HG02798 (cell line): Measurements from ENCODE around the gene TMA7.

Source experiments
- ATAC-seq: cut with Tn5 transposase; IDR thresholded peaks from one replicate; pipeline ENCODE4 v1.9.1; 2021; ENCODE audit warnings: mild to moderate bottlenecking; ENCODE audit not compliant: unreplicated experiment, poor library complexity

The TMA7 gene

DNA sequence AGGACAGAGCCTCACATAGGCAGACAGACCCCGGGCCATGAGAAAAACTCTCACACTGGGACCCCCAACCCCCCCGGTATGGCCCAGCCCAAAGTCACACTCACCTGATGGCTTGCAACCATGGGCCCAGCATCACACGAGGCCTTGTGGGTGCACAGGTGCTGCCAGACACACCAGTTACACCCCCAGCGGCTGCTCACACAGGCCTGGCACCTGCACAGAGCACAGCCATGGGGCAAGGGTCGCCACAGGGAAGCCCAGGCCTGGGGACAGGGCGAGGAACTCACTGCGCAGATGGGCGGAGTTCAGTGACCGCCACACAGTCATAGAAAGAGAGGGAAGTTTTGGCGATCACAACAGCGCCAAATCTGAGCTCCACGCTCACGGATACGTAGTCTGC is 19.5 kb upstream of the TMA7 start:
- ATAC-seq, result no peak

DNA sequence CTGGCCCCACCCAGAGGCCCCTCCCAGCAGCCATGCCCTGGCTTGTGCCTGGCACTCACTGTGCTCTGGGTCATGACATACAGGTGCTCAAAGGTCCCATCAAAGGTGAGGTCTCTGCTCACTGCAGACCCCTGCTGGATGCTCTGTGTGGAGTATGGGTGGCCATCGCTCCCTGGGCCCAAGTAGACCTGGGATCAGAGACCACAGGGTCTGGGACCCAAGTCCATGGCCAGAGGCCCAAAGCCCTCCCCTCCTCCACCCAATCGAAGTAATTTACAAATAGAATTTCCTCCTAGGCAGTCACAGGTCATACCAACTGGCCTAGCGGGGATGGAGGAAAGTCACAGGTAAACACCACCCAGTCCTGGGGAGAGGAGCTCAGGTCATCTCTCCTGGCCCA is 17.8 kb upstream of the TMA7 start:
- ATAC-seq, result no peak

DNA sequence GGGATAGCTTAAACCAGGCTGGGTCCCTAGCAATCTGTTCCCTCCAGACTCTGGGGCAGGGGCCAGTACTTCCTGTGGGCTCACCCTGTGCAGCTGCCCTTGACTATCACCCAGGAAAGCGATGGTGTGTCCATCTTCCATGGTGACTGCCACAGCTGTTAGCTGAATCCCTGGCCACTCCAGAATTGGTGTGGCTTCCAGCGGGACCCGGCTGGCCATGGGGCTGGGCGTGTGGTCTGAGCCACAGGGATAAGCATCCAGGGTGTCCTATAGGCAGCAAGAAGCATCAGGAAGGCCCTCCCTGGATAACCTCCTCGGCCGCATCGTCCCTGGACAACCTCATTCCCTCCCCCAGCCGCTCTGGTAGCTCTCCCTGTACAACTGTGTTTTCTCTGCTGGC is 17.4 kb upstream of the TMA7 start:
- no peak for ATAC-seq

DNA sequence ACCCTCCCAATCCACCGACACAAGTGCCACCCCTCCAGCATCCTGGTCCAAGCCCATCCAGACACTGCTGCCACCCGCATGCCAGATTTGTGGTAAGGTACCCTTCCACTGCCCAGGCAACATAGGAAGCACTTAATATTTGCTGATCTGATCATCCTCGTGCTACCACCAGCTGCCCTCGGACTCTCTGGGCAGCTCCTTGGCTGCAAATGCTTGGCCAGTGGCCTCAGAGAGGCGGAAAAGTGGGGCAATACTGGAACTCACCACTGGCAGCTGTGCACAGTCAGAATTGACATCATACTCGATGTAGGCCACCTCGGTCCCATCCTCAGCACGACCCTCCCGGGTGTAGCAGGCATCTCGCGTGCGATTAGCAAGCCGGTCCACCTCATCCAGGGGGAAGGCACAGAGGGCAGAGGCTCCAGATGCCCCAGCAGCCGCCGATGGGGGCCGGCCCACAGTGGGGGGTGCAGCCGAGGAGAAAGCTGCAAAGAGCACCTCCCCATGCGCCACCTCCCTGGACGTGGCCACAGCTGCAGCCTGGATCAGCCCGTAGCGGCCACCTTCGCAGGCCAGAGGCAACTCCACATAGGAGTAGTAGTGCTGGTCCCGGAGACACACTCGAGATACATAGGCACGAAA is 16.7 kb upstream of the TMA7 start:
- ATAC-seq, result no peak

DNA sequence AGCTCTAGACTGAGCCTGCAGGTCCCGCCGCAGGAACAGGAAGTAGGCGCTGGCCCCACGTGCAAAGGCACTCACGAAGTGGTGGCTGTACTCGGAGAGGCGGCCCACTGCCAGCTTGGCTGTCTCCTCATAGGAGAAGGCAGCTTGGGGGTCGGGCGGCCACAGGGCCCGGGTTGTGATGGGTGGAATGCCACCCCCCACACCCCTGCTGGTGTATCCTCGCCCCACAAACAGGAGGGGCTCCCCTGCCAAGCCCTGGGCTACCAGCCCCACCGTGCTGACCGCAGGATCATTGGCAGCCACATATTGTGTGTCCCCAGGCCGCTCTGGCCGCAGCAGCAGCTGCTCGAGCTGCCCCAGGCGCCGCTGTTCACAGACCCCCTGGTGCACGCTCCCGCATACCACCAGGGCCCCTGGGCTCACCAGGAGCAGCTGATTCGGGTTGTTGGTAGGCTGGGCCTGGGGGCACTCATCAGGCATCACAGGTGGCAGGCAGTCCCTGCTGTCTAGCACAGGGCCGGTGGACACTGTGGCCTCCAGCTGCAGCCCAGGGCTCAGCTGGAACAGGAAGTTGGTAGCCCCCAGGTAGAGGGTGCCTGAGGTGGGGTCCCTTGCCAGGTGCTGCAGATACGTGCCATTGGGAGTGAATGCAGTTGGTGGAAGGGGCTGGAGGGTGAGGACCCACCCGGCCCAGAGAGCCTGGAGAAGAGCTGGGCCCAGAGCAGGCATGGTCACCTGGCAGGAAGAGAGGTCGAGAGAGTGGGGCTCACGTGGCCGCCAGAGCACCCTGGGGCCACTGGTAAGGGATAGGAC is 16.0 kb upstream of the TMA7 start:
- ATAC-seq, result no peak

DNA sequence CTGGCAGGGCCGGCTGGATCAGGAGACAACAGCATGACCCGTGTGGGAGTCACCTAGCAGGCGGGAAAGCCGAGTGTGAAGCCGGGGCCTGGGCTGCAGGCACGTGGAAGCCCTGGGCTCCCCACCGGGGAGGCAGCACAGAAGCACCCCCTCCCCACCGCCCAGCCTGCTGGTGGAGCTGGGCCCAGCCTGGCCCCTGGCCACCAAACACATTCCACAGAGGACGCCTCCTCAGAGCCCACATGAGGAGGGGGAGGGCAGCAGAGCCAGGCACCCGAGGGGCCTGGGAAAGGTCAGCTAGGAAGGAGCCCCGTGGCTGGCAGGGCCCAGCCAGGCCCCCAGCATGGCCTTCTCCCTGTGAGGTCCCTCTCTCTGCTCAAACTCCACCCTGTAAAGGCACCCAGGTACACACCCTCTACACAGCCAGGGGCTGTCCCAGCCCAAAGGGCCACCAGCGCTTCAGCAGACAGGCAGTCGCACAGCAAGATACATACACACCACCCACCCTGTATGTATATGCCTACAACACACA is 14.7 kb upstream of the TMA7 start:
- ATAC-seq, result no peak

DNA sequence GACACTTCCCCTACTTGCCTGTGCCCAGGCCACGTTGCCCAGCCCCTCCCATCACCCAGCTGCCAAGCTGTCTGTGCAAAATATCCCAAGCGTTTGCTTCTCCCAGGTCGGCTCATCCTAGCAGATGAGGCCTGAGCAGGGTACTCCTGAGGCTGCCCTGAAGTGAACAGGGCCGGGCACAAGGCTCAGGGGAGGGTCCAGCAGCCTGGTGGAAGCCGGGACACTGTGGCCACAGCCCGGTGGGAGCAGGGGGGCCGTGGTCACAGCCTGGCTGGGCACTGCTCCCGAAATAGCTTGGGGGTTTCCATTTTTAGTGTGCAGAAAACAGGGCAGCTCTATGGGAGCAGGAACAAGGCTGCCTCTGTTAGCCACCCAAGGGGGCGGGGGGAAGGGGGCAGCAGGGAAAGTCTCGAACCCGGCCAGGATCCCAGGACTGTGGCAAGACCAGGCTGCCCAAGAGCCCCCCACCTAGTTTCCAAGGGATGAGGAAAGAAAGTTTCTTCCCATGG is 13.6 kb upstream of the TMA7 start:
- no peak for ATAC-seq

DNA sequence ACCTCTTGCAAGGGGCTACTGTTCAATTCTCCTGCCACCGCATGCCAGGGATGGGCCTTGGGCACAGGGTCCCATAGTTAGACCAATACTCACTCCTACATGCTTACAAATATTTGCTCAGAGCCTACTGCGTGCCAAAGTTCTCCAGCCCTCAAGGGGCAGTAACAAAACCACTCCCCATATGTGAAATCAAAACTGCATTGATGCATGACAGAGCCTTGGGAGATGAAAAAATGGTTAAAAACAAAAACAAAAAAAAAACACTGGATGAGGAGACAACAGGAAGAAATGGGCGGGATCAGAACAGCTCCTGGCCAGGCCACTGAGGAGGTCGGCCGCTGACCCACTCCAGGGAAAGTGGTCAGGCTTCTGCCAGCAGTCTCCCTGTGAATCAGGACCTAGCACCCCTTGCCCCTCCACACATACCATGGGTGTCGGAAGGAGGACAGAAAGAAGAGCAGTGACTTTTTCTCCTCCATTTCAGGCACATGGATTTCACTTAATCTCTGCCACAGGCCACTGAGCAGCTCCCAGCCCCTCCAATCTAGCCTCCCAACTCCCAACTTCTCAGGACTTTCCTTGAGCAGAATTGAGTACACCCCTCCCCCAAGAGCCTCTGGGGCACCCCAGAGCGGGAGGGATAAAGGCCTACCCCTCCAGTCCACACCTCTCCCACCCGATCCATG is 13.0 kb upstream of the TMA7 start:
- ATAC-seq, result no peak

DNA sequence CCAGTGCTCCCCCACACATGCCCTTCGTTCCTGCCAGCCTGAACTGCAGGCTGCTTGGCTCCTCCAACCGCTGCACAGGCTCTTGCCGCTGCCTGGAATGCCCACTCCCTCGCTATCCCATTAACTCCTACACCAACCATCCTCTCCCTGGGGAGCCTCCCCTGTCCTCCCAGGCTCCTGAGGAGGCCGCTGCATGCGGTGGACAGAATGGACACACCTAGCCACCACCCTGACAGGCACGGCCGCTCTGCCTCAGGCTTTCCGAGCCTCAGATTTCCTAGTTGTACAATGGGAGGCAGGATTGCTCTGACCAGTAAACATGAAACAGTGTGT is 12.5 kb upstream of the TMA7 start:
- no peak for ATAC-seq

DNA sequence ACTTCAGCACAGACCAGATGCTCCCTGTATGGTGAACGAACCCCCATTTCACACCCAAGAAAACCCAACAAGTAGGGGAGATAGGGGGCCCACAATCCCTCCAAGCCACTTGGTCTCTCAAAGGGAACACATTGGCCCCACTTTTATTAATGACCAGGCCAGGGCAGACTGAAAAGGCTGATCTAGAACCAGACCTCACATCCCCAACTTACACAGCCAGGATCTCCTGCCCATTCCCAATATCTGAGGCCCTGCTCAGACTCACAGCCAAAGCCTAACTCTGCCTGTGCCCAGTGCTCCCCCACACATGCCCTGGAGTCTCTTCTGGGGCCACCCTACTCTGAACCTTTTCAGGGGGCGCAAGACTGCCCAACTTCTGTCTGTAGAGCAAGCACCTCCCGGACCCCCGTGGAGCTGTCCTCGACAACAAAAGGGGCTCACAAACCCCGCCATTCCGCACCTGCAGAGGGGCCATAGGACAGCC is 11.9 kb upstream of the TMA7 start:
- no peak for ATAC-seq

DNA sequence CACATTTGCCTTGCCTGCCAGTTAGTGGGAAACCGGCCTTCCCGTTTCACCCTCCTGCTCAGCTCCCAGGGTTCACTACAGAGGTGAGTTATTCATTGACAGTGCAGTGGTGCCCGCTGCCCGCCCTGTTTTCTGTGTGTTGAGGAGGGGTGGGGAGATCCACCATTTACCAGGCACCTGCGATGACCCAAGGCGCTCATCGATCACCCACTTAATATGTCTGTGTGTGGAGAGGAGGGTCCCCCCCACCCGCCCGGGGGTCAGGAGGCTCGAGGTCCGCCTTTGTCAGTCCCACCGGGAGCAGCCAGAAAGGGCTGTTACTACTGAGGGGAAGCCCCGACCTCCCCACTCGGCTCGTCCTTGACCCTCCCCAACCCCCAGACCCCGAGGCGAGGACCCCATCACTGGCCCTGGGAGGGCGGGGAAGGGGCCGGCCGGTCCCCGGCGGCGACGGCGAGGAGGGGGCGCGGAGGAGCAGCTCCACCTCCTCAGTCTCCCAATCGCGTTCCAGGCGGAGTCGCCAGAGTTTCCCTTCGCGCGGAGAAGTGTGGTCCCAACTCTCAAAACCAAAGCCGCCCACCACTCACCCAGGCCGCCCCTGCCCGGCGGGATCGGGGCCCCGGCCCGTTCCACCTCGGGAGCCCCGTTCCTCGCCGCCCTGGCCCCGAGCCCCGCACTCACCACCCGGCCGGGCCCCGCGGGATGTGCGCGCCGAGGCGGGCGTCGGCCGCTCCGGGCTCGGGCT is 11.3 kb upstream of the TMA7 start:
- ATAC-seq, result peak; percentile 26

DNA sequence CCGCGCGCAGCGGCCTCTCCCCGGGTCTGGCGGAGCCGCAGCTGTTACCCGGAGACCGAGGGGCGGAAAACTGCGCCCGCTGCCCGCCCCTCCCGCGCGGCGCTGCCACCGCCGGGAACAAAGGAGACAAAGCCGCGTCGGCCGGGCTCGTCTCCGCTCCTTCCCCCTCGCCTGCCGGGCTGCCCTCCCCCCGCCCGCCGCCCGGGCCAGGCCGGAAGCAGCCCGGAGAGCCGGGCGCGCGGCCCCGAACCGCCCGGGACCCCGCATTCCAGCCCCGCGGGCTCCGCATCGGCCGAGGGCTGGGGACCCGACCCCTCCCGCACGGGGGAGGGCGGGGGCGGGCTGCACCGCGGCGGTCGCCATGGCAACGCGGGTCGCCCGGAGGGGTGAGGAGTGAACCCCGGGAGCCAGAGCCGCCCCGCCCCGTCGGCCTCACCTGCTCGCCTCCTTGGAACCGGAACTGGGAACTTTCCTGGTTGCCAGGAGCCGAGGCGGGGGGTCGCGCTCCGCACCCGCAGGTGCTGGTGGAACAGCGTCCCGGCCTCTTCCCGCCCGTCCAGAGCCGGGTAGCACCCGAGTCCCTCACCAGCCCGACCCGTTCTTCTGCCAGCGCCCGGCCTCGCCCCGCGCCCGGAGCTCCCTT is 10.6 kb upstream of the TMA7 start:
- ATAC-seq, result peak; percentile 48

DNA sequence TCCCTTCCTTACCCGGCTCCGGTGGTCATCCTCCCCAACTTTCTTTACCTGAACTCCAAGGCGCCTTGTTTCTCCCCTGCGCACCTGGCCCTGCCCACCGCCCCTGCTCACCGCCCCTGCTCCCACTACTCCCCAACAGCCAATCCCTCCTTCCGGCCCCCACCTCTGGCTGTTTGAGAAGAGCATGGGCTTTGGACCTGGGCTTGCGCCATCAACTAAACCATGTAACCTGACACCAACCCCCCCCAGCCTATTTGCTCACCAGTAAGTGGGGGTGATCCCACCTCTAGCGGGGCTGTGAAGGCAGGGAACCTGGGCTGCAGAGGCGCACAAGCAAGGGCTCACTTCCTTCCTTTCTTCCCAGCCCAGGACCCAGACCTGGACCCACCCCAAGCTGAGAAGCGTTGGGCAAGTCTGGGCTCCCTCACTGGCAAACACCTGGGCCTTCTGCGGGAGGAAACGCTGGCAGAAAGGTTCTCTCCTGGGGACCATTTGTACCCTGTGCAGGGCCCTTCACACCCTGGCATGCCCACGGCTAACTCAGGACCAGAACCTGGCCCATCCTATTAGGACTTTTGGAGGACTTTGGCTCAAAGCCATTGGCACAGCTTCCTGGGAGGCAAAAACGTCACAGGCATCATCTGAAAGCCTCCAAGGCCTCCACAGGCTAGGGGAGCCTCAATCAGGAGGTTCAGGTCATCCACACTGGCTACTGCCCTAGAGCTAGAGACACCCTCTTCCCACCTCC is 9.9 kb upstream of the TMA7 start, which contains the start of gene PLXNB1:
Gene PLXNB1, minus strand, starts transcription at position 127 of the 748 bp plus-strand sequence. CDS start 5,475 bp downstream, outside the sequence.
- ATAC-seq, result no peak

DNA sequence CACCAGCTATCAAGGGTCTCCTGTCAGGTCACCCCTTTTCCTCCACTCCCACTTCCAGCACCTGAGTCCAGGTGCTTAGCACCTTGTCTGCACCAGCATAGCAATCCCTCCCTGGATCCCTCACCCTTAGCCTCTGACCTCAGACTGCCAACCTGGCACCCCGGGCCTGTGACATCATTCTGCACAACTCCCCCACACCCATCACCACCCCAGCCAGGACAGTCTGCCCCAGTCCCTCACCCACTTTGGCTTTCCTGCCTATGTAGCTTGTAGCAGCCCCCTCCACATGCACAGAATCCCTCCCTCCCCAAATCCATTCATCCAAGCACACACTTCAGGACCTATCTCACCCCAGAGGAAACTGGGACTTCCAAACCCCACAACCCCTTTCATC is 9.4 kb upstream of the TMA7 start:
- ATAC-seq, result no peak

DNA sequence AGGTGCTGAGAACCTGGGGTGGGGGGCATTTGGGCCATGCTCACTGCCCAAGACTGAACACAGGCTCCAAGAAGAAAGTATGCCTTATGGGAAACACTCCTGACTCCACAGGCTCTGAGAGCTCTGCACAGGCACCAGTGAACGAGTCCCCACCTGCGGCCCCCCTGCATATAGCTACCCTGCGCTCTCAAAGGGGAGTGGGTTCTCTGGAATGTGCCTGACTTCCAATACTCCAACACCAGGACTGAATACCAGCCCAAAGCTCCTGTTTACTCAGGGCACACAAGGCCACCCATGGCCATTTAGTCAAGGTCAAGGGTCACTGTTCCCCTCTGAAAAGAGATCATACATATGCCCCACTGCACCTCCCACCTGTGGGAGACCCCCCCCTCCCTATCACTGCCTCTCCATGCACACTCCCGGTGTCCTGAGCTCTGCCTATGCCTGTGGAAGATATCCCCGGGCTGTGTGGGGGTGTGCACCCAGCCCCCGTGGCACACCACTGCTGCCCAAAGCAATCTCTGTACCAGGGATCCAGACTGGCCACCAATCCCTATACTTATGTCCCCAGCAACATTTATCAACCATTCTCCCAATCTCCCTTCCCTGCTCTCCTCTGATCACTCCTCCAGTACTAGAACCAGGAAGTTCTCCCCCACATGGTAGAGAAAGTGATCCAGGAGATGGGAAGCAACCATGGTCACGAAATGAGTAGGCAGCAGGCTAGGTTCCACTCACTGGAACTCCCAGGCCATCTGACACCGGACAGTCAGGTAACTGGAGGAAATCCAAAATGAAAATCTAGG is 8.6 kb upstream of the TMA7 start:
- ATAC-seq, result no peak

DNA sequence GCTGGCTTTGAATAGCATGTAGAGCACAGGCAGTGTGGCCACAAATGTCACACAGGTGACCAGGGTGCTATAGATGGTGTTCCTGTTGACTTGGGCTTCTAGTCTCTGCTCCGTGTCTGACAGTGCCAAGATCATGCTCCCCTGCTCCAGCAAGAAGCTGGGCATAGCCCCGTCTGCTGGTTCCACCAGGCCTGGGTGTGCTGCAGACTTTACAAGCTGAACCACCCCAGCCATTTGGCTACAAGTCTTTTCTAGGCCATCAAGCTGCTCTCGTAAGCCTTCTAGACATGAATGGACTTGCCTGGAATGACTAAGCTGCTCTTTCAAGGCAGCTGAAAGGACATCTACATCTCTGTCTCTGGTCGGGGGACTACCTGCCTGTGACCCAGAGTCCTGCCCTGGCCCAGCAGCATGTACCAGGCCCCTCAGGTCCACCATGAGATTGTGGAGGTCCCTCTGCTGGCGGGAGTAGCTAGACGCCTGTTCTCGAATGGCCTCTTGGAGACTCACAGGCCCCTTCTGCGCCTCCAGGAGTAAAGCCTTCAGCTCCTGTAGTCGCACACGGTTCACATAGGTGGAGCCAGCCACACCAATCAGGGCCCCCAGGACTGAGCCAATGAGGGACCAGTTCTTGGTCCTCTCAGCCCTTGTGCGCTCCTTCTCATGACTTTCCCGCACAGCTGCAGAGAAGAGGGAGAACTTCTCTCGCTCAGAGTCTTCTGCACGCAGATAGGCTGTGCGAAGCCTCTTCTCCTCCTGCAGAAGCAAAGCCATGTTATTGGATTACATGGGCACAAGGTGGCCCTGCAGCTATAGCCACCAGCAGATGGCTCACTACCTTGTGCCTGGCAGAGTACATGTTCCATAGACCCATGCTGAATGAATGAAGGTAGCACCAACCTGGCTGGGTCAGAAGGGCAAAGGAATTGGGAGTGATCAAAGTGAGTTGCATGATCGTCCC is 7.4 kb upstream of the TMA7 start:
- no peak for ATAC-seq

DNA sequence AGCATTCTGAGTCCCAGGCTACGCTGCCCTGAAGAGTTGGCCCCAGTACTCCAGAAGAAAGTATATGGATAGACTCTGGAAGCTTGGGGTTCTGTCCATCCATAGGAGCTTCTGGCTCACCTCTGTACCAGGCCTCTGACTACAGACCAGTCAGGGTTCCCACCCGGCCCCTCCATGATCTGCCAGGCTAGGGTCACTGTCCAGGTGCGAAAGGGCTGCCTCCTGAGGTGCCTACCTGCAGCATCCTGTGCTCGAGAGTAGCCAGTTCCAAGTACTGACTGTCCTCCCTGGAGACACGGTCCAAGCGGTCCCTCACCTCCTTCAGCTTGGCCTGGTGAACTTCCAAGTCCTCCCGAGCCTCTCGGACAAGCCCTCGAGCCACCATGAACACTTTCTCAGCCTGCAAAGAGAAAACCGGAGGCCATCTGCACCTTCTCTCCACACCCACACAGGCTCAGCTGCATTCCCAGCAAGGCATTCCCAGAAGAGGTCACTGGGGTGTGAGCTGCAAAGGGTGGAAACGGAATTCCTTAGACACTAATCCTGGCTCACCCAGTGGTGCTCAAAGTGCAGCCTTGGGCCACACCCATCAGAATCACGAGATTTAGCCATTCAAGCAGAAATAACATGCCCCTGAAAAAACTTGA is 6.5 kb upstream of the TMA7 start:
- ATAC-seq, result no peak
